ENCODE measurements around the gene WDFY3.

The WDFY3 gene

DNA sequence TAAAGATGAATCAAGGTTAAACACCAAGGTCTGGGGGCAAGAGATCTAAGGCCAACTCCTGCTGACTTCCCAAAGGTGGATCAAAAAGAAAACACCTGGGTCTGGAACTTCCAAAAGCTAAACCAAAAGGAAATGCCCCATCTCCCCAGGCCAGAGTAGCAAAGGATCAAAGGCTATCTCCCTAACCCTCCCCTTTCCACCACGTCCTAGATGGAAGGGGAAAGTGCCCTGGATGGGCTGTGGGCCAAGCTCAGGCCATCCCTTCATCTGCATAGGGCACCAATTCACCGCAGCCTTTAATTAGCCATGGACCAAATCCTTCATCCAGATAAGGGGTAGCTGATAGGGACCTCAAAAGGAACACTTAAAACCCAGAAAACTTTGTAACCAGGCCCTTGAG lies 100.2 kb downstream of the WDFY3 start:
- CTCF ChIA-PET, result interaction anchor here (1.1 to 1.2 kb wide), 2 partner anchors 12 to 55 kb away, joined by 3 read pairs; no protein-coding TSS in a partner anchor
- POLR2A ChIA-PET, result no interaction called here
- no peak for DNase-seq (ENCODE audit: extremely low spot score)
- TF ChIP-seq, protein P1, sequence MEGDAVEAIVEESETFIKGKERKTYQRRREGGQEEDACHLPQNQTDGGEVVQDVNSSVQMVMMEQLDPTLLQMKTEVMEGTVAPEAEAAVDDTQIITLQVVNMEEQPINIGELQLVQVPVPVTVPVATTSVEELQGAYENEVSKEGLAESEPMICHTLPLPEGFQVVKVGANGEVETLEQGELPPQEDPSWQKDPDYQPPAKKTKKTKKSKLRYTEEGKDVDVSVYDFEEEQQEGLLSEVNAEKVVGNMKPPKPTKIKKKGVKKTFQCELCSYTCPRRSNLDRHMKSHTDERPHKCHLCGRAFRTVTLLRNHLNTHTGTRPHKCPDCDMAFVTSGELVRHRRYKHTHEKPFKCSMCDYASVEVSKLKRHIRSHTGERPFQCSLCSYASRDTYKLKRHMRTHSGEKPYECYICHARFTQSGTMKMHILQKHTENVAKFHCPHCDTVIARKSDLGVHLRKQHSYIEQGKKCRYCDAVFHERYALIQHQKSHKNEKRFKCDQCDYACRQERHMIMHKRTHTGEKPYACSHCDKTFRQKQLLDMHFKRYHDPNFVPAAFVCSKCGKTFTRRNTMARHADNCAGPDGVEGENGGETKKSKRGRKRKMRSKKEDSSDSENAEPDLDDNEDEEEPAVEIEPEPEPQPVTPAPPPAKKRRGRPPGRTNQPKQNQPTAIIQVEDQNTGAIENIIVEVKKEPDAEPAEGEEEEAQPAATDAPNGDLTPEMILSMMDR (IDR thresholded peaks at IDR 0.05; ENCODE audit: control extremely low read depth, extremely low read depth, low read depth, missing control alignments), result no peak

DNA sequence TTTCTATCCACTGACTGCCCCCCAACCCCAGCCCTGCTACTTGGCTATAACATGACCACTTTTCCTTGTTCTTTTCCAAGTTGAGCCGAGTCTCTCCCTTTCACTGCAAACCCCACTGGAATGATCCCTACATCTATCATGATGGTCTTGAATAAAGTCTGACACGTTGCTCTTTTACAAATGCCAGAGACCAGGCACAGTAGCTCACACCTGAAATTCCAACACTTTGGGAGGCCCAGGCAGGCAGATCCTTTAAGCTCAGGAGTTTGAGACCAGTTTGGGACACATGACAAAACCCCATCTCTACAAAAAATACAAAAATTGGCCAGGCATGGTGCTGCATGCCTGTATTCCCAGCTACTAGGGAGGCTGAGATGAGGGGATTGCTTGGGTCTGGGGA lies 100.9 kb downstream of the WDFY3 start:
- CTCF ChIA-PET, result interaction anchor here (1.1 to 1.2 kb wide), 2 partner anchors 13 to 55 kb away, joined by 3 read pairs; no protein-coding TSS in a partner anchor
- TF ChIP-seq, protein P1 (IDR thresholded peaks at IDR 0.05; ENCODE audit: control extremely low read depth, extremely low read depth, low read depth, missing control alignments), result no peak
- POLR2A ChIA-PET, result no interaction called here
- no peak for DNase-seq (ENCODE audit: extremely low spot score)

DNA sequence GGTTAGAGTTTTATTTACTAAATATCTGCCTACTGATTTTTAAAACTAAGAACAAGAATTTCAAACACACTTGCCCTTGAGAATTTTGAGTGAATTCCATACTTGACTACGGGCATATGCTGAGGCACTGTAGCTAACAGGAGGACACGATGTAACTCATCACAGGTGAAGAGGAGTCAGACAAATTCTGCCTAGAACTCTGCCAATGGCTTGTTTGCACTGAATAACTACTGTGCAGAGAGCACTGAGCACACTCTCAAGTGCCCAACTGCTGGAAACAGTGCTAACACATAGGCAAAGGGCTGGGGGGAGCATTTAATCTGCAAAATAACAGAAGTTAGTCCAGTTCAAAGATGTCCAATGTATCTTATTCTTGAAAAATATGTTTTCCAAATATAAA lies 104.4 kb downstream of the WDFY3 start:
- ChIA-PET CTCF (interaction anchor here (1.1 kb wide), 1 partner anchor 10 kb away, joined by 3 read pairs; no protein-coding TSS in a partner anchor), POLR2A (no interaction called here)
- TF ChIP-seq, protein P1 (IDR thresholded peaks at IDR 0.05; ENCODE audit: control extremely low read depth, extremely low read depth, low read depth, missing control alignments), result no peak
- DNase-seq (ENCODE audit: extremely low spot score), result no peak

DNA sequence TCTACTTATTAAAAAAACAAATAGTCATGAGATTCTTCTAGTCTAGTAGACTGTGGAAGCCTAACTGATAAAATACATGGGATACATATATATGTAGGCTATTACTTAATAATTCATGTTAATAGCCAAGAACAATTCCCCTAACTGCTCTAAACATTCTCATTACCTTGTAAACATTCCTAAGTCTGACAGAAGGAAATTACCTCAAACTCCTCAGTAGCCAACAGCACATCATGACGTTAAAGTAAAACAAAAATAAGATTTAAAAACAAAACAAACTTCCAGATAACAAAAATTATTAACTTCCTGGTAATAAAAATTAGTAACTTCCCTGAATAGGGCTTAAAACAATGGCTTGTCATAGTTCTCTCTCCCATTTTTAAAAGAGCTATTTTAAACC lies 109.2 kb downstream of the WDFY3 start:
- CTCF ChIA-PET, result no interaction called here
- TF ChIP-seq, protein P1 (IDR thresholded peaks at IDR 0.05; ENCODE audit: control extremely low read depth, extremely low read depth, low read depth, missing control alignments), result no peak
- DNase-seq (ENCODE audit: extremely low spot score), result no peak
- POLR2A ChIA-PET, result no interaction called here

DNA sequence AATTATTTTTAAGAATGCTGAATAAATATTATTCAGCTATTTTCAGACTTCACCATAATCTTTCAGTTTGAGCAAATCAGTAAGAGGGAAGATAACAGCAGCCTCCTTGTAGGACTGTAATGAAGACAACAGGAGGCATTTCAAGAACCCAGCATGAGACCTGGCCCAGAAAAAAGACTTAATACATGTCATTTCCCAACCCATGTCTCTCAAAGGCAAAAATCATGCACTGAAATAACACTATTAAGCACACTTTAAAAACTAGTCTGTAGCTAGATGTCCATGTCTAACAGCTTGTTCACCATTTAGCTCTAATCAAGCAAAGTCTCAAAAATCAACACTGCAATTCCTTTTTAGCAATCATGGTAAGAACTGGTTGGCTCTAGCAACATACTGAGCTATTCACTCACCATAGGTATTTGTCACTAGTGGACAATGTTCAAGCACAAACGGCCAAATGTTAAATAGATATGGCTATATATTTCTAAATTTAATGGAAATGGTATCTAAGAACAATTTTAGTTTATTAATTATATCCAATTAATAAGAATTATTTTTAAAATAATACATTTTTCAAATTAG lies 109.9 kb downstream of the WDFY3 start:
- ChIA-PET CTCF (no interaction called here), POLR2A (no interaction called here)
- TF ChIP-seq, protein P1 (IDR thresholded peaks at IDR 0.05; ENCODE audit: control extremely low read depth, extremely low read depth, low read depth, missing control alignments), result no peak
- DNase-seq (ENCODE audit: extremely low spot score), result no peak

DNA sequence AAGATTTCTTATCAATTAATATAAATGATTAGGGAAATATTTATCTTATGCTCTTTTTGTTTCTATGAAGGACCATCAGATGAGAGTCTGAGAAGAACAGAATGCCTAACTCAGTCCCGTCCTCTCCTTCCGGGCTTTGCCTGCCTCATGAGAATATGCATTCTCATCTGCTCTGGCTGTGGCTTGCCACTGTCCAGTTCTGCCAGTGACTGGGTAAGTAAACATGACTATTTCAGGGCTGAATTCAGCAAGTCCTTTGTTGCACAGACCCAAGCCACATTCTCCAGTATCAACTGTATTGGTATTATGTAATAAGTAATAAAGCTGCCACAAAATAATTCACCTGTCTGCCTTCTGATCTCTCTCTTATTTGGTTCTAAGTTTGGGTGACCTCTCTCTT lies 110.7 kb downstream of the WDFY3 start:
- CTCF ChIA-PET, result no interaction called here
- DNase-seq (ENCODE audit: extremely low spot score), result no peak
- POLR2A ChIA-PET, result no interaction called here
- TF ChIP-seq, protein P1 (IDR thresholded peaks at IDR 0.05; ENCODE audit: control extremely low read depth, extremely low read depth, low read depth, missing control alignments), result no peak
